ENCODE measurements around the gene SLC6A12.

The SLC6A12 gene

GRCh38 chr12:159156-159782 lies 54.7 kb downstream of the SLC6A12 start:
- no peak for DNase-seq

- no peak for DNase-seq
Observed at GRCh38 chr12:157644-158043, 56.3 kb downstream of the SLC6A12 start.

- no peak for DNase-seq
Observed at GRCh38 chr12:156945-157344, 57.0 kb downstream of the SLC6A12 start.

GRCh38 chr12:155646-156045 lies 58.3 kb downstream of the SLC6A12 start:
- DNase-seq, result no peak

GRCh38 chr12:155006-155405 lies 59.0 kb downstream of the SLC6A12 start:
- DNase-seq, result no peak

GRCh38 chr12:154058-154457 lies 59.9 kb downstream of the SLC6A12 start:
- no peak for DNase-seq

GRCh38 chr12:153080-153746 lies 60.7 kb downstream of the SLC6A12 start:
- no peak for DNase-seq

GRCh38 chr12:152440-152839 lies 61.5 kb downstream of the SLC6A12 start:
- DNase-seq, result no peak

GRCh38 chr12:151579-151978 lies 62.4 kb downstream of the SLC6A12 start:
- DNase-seq, result no peak

- DNase-seq, result no peak
Observed at GRCh38 chr12:148676-149416, 65.1 kb downstream of the SLC6A12 start.

GRCh38 chr12:147242-147641 lies 66.7 kb downstream of the SLC6A12 start:
- DNase-seq, result no peak

- no peak for DNase-seq
Observed at GRCh38 chr12:145369-145960, 68.5 kb downstream of the SLC6A12 start.

- no peak for DNase-seq
Observed at GRCh38 chr12:144650-145284, 69.2 kb downstream of the SLC6A12 start.

- DNase-seq, result no peak
Observed at GRCh38 chr12:143964-144649, 69.8 kb downstream of the SLC6A12 start.

GRCh38 chr12:140162-140561 lies 73.8 kb downstream of the SLC6A12 start:
- no peak for DNase-seq

Measured in NCI-H446 treated with DMSO at 0.1 percent for 48 hours (cell line).